ENCODE measurements around the gene RAB24.

DNA sequence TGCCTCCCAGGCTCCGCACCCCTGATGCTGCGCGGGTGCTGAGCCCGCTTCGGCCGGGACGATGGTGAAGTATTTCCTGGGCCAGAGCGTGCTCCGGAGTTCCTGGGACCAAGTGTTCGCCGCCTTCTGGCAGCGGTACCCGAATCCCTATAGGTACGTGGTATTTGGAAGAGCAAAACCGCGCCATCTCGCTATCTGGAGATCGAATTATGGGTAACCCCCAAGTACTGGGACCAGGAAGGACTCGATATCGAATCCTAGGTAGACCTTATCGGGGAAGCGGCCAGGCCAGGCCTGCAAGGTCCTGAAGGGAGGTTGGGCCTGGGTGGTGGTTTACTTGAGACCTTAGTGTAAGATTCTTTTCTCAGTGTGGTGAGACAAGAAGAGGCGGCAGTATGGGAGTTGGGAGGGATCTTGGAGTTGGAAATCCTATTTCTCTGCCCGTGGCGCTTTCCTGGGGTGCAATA lies 439 bp upstream of the RAB24 start:
- TF ChIP-seq, protein P1, sequence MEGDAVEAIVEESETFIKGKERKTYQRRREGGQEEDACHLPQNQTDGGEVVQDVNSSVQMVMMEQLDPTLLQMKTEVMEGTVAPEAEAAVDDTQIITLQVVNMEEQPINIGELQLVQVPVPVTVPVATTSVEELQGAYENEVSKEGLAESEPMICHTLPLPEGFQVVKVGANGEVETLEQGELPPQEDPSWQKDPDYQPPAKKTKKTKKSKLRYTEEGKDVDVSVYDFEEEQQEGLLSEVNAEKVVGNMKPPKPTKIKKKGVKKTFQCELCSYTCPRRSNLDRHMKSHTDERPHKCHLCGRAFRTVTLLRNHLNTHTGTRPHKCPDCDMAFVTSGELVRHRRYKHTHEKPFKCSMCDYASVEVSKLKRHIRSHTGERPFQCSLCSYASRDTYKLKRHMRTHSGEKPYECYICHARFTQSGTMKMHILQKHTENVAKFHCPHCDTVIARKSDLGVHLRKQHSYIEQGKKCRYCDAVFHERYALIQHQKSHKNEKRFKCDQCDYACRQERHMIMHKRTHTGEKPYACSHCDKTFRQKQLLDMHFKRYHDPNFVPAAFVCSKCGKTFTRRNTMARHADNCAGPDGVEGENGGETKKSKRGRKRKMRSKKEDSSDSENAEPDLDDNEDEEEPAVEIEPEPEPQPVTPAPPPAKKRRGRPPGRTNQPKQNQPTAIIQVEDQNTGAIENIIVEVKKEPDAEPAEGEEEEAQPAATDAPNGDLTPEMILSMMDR (IDR thresholded peaks at IDR 0.05), result no peak
- no peak for TF ChIP-seq POLR2A (IDR thresholded peaks at IDR 0.05)
